AG10803 (cell line): Measurements from ENCODE around the gene ARG1.

Experiments used
- DNase-seq: peaks from one replicate; pipeline ENCODE4 v3.0.0; 2010; ENCODE audit warnings: low read depth
- H3K4me3 ChIP-seq: 2 replicates; pipeline ENCODE4 v1.5.1; 2011; ENCODE audit warnings: mild to moderate bottlenecking, low read length, control low read depth
- CTCF ChIP-seq: conservative IDR thresholded peaks from 2 replicates; pipeline ENCODE4 v1.5.1; 2011; ENCODE audit warnings: mild to moderate bottlenecking, low read length, control low read depth, inconsistent platforms

The ARG1 gene

GRCh38 chr6:131586543-131586942 lies 13.5 kb downstream of the ARG1 start:
- TF ChIP-seq CTCF: no peak
- peak; percentile 4 for DNase-seq

GRCh38 chr6:131587909-131588308 lies 14.9 kb downstream of the ARG1 start:
- no peak for TF ChIP-seq CTCF
- H3K4me3 ChIP-seq: no peak overlapping the region
- DNase-seq: no peak

More at GRCh38 chr6:131586543-131586942, 13.5 kb downstream of the ARG1 start:
- no peak overlapping the region for H3K4me3 ChIP-seq

- DNase-seq: no peak
- no peak overlapping the region for H3K4me3 ChIP-seq
- no peak for TF ChIP-seq CTCF
Measured at GRCh38 chr6:131588643-131589042, 15.6 kb downstream of the ARG1 start.

GRCh38 chr6:131592935-131593334 lies 19.9 kb downstream of the ARG1 start:
- TF ChIP-seq CTCF: no peak
- no peak overlapping the region for H3K4me3 ChIP-seq
- DNase-seq: no peak

- no peak overlapping the region for H3K4me3 ChIP-seq
- no peak for DNase-seq
- TF ChIP-seq CTCF: no peak
Measured at GRCh38 chr6:131594074-131594473, 21.0 kb downstream of the ARG1 start.

- DNase-seq: no peak
- no peak overlapping the region for H3K4me3 ChIP-seq
- peak; percentile 41 for TF ChIP-seq CTCF
Measured at GRCh38 chr6:131597446-131597845, 24.4 kb downstream of the ARG1 start.

- DNase-seq: no peak
Measured at GRCh38 chr6:131600716-131601115, 27.7 kb downstream of the ARG1 start.

More at GRCh38 chr6:131600716-131601115, 27.7 kb downstream of the ARG1 start:
- TF ChIP-seq CTCF: no peak
- H3K4me3 ChIP-seq: no peak overlapping the region
